ENCODE measurements around the gene TTC4.

TTC4 gene

GRCh38 chr1:54695221-54695620, 20.4 kb upstream of the TTC4 start:
- no peak overlapping the region for H3K4me3 ChIP-seq (ENCODE audit: low read depth, low read length)
- TF ChIP-seq, protein P1, sequence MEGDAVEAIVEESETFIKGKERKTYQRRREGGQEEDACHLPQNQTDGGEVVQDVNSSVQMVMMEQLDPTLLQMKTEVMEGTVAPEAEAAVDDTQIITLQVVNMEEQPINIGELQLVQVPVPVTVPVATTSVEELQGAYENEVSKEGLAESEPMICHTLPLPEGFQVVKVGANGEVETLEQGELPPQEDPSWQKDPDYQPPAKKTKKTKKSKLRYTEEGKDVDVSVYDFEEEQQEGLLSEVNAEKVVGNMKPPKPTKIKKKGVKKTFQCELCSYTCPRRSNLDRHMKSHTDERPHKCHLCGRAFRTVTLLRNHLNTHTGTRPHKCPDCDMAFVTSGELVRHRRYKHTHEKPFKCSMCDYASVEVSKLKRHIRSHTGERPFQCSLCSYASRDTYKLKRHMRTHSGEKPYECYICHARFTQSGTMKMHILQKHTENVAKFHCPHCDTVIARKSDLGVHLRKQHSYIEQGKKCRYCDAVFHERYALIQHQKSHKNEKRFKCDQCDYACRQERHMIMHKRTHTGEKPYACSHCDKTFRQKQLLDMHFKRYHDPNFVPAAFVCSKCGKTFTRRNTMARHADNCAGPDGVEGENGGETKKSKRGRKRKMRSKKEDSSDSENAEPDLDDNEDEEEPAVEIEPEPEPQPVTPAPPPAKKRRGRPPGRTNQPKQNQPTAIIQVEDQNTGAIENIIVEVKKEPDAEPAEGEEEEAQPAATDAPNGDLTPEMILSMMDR (IDR thresholded peaks at IDR 0.05; ENCODE audit: borderline replicate concordance, insufficient read depth, low read depth, low read length): no peak

DNA sequence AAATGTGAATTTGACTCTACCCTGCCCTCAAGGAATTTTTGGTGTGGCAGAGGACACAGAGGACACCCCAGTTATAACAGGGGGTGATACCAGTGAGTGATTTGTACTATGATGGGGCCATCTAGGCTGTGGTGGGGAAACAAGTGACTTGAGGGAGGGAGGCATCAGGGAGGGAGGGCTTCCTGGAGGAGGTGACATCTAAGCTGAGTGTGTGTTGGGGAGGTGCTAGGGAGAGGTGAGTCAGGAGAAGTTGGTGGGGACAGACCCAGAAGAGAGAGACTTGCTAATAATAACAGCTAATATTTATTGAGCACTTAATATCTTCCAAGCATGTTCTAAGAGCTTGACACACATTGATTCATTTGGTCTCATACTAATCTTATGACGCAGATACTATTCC, 19.9 kb upstream of the TTC4 start:
- TF ChIP-seq, protein P1 (IDR thresholded peaks at IDR 0.05; ENCODE audit: borderline replicate concordance, insufficient read depth, low read depth, low read length): no peak
- H3K4me3 ChIP-seq (ENCODE audit: low read depth, low read length): no peak overlapping the region

DNA sequence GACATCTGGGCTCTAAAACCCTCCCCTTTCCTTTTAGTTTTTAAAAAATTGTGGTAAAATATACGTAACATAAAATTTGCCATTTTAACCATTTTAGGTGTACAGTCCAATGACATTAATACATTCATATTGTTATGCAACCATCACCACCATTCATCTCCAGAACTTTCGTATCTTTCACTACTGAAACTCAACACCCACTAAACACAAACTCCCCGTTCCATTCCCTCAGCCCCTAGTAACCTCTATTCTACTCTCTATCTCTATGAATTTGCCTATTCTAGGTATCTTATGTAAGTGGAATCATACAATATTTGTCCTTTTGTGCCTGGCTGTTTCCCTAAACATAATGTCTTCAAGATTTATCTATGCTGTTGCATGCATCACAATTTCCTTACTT, 19.4 kb upstream of the TTC4 start:
- no peak overlapping the region for H3K4me3 ChIP-seq (ENCODE audit: low read depth, low read length)

DNA sequence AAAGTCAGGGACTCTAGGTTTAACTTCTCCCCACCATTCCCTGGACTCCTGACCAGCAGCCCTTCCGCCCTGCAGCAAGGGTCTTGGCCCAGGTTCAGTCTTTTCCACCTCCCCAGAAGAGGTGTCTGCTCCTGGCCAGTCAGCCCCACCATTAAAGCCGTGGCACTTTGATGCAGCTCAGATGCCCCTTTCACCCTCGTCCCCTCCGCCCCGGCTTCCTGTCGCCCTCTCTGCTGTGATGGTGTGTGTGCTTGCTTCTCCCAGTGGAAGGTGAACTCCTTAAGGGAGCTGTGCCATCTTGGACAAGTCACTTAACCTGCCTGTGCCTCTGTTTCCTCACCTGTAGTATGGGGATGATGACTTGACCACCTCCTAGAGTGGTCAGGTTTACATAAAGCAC, 17.8 kb upstream of the TTC4 start:
- H3K4me3 ChIP-seq (ENCODE audit: low read depth, low read length): no peak overlapping the region
- TF ChIP-seq, protein P1 (IDR thresholded peaks at IDR 0.05; ENCODE audit: borderline replicate concordance, insufficient read depth, low read depth, low read length): no peak

More for the DNA sequence above, 19.4 kb upstream of the TTC4 start:
- TF ChIP-seq, protein P1 (IDR thresholded peaks at IDR 0.05; ENCODE audit: borderline replicate concordance, insufficient read depth, low read depth, low read length): no peak

DNA sequence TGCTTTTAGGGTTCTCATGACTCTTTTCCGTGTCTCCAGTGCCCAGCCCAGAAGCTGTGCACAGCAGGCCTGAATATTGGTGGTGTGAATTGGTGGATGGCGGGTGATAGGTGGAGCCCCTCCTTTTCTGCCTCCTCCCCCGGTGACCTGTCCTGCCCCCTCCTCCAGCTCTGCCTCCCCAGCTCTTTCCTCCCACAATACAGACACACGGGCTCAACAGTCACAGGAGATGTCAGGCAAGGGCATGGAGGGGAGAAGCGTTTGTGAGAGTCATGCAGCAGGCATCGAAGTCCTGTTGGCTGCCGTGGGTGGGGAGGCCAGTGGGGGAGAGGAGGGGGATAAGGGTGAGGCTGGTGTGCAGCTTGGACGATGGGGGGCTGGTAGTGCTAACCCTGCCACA, 17.3 kb upstream of the TTC4 start:
- TF ChIP-seq, protein P1 (IDR thresholded peaks at IDR 0.05; ENCODE audit: borderline replicate concordance, insufficient read depth, low read depth, low read length): no peak
- no peak overlapping the region for H3K4me3 ChIP-seq (ENCODE audit: low read depth, low read length)

GRCh38 chr1:54699936-54700525, 15.6 kb upstream of the TTC4 start:
- H3K4me3 ChIP-seq (ENCODE audit: low read depth, low read length): no peak overlapping the region
- TF ChIP-seq, protein P1 (IDR thresholded peaks at IDR 0.05; ENCODE audit: borderline replicate concordance, insufficient read depth, low read depth, low read length): no peak

DNA sequence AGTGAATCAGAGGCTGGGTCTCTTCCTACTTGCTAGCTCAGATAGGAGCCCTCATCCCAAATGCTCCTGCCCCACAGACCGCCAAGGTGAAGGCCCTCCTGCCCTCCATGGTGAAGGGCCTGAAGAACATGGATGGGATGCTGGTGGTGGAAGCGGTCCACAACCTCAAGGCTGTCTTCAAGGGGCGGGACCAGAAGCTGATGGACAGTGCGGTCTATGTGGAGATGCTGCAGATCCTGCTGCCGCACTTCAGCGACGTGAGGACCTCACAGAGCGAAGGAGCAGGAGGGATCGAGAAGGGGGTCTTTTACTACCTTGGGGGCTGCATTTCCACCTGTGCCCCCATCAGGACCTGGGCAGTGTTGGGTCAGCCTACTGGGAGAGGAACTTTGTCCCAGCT, 14.6 kb upstream of the TTC4 start:
- H3K4me3 ChIP-seq (ENCODE audit: low read depth, low read length): no peak overlapping the region
- TF ChIP-seq, protein P1 (IDR thresholded peaks at IDR 0.05; ENCODE audit: borderline replicate concordance, insufficient read depth, low read depth, low read length): no peak
